ENCODE results near the gene PROCR. TPM values are rescaled to one million over a fixed set of nuclear protein-coding genes. Genes with fewer than 3 reads are reported as not detected.
"Not testable (repeated sequence)": the region's sequence is repeated elsewhere in the genome, so short reads cannot be mapped to it uniquely, and the experiment has no call there.

The PROCR gene
- total RNA-seq, 4 donors from 2014 or later = 5.6 to 19.4 (median 7.3) TPM

DNA sequence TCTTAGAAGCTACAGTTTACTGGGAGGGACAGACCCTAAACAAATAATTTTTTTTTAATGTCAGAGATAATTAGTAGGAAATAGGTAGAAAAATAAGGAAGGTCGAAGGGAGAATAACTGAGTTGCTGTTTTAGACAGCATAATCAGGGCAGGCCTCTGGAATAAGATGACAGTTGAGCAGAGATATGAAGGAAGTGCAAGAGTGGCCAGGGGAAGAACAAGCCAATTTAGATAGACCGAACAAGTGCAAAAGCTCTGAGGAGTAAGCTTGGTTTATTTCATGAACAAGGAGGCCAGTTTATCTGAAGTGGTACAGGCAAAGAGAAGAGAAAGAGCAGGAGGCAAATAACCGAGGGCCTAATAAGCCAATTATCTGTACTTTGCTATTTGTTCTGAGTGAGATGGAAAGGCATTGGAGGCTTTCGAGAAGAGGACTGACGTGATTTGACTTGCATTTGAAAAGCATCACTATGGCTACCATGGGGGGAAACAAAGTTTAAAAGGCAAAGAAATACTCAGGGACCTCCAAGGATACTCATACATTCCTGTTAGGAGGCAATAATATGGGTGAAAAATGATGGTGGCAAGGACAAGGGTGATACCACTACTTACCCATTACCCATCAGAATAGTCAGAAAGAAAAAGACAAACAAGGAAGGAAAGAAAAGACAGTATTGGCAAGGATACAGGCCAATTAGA, 19.7 kb downstream of the PROCR start:
- Histone ChIP-seq H3K4me3 (no peak overlapping the region), H3K27ac (no peak overlapping the region), H3K36me3 (no peaks in the 10 kb centered on the region), H3K4me1 (no peaks in the 10 kb centered on the region), H3K27me3 (no peaks in the 10 kb centered on the region), H3K9me3 (peaks cover 0 to 3% (median 0%) of the 10 kb centered on the region in 3 donors)
- TF ChIP-seq, protein P1, sequence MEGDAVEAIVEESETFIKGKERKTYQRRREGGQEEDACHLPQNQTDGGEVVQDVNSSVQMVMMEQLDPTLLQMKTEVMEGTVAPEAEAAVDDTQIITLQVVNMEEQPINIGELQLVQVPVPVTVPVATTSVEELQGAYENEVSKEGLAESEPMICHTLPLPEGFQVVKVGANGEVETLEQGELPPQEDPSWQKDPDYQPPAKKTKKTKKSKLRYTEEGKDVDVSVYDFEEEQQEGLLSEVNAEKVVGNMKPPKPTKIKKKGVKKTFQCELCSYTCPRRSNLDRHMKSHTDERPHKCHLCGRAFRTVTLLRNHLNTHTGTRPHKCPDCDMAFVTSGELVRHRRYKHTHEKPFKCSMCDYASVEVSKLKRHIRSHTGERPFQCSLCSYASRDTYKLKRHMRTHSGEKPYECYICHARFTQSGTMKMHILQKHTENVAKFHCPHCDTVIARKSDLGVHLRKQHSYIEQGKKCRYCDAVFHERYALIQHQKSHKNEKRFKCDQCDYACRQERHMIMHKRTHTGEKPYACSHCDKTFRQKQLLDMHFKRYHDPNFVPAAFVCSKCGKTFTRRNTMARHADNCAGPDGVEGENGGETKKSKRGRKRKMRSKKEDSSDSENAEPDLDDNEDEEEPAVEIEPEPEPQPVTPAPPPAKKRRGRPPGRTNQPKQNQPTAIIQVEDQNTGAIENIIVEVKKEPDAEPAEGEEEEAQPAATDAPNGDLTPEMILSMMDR (IDR thresholded peaks at IDR 0.05 in 4 of 5, conservative IDR thresholded peaks at IDR 0.05 in 1 of 5) = no peak
- TF ChIP-seq POLR2A (IDR thresholded peaks at IDR 0.05) = no peak
- no peak for ATAC-seq
- in situ Hi-C loops (cut with MboI; ENCODE audit: low sequenced_read_pairs in 4 of 4) = no loop called here
- no peak for DNase-seq
- intact Hi-C loops (cut with DNase I; ENCODE audit: low total_unique reads) = no loop called here

DNA sequence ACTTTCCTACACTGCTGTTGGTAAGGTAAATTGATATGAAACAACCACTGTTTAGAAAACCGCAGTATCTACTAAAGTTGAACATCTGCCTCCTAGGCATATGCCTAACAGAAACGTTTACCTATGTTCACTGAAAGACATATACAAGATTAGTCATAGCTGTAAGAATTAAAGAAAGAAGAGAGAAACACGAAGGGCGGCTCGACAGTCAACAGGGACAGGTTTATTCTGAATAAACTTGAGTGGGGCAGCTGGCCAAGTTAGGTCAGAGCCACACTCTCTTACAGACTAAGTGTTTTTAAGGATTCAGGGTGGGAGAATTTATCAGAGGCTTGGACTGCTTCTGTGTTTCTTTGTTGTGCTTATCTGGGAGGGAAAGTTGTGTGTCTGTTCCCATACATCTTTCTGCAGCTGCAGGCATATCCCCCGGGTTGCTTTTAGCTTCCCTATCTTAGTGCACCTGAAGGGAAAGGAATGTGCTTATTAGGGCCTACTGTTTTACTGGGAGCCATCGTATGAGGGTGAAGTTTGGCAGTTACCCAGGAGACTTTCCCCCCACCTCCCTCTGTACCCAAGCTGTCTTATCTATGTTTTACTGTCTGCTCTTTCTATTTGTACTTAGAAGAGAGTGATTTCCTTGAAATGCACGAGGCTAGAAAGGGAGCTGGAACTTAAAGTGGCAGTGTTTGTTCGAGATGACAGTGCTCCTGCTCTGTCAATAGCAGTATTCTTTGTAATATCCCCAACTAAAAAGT, 20.4 kb downstream of the PROCR start:
- Histone ChIP-seq H3K27ac (no peak overlapping the region), H3K9me3 (peaks cover 0 to 5% (median 0%) of the 10 kb centered on the region in 3 donors), H3K4me3 (no peak overlapping the region), H3K36me3 (no peaks in the 10 kb centered on the region), H3K27me3 (no peaks in the 10 kb centered on the region), H3K4me1 (no peaks in the 10 kb centered on the region)
- no peak for DNase-seq
- in situ Hi-C loops (cut with MboI; ENCODE audit: low sequenced_read_pairs in 4 of 4) = no loop called here
- intact Hi-C loops (cut with DNase I; ENCODE audit: low total_unique reads) = no loop called here
- TF ChIP-seq, protein P1 (IDR thresholded peaks at IDR 0.05 in 4 of 5, conservative IDR thresholded peaks at IDR 0.05 in 1 of 5) = no peak
- TF ChIP-seq POLR2A (IDR thresholded peaks at IDR 0.05) = no peak
- no peak for ATAC-seq

DNA sequence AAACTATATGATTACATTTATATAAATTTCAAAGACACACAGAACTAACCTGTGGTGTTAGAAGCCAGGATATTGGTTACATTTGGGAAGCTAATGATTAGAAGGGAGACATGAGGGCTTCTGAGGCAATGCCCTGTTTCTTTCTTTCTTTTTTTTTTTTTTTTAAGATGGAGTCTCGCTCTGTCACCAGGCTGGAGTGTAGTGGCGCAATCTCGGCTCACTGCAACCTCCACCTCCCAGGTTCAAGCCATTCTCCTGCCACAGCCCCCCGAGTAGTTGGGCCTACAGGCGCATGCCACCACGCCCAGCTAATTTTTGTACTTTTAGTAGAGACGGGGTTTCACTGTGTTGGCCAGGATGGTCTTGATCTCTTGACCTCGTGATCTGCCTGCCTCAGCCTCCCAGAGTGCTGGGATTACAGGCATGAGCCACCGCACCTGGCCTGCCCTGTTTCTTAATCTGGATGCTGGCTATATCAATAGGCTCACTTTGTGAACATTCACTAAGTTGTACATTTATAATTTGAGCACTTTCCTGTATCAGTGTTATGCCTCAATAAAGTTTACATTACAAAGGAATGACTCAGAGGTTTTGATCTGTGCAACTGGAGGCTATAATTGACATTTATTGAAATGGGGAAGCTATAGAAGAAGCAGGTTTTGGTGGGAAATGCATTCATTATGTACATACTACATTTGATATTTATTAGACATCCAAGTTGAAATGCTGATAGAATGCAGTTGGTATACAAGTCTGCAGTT, 21.3 kb downstream of the PROCR start:
- intact Hi-C loops (cut with DNase I; ENCODE audit: low total_unique reads); H3K4me1 ChIP-seq; DNase-seq; H3K4me3 ChIP-seq; ATAC-seq; H3K27ac ChIP-seq; in situ Hi-C loops (cut with MboI; ENCODE audit: low sequenced_read_pairs in 4 of 4); H3K36me3 ChIP-seq; H3K9me3 ChIP-seq; H3K27me3 ChIP-seq: not testable (repeated sequence)

DNA sequence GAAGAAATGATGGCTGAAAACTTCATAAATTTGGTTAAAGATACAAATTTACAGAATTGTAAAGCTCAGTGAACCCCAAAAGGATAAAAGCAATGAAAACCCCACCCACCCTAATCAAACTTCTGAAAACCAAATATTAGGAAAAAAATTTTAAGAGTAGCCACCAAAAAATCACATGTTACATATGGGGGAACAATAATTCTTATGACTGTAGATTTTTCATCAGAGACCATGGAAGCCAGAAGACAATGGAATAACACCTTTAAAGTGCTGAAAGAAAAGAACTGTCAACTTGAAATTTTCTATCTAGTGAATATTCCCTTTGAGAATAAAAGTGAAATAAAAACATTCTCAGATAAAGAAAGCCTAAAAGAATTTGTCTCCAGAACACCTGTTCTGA, 24.4 kb downstream of the PROCR start:
- in situ Hi-C loops (cut with MboI; ENCODE audit: low sequenced_read_pairs in 4 of 4) = no loop called here
- TF ChIP-seq, protein P1 (IDR thresholded peaks at IDR 0.05 in 4 of 5, conservative IDR thresholded peaks at IDR 0.05 in 1 of 5) = no peak
- TF ChIP-seq POLR2A (IDR thresholded peaks at IDR 0.05) = no peak
- no peak overlapping the region for H3K4me3 ChIP-seq
- no peak overlapping the region for H3K27ac ChIP-seq
- no peaks in the 10 kb centered on the region for H3K4me1 ChIP-seq
- no peak for DNase-seq
- intact Hi-C loops (cut with DNase I; ENCODE audit: low total_unique reads) = no loop called here
- peaks cover 0 to 5% (median 0%) of the 10 kb centered on the region in 3 donors for H3K9me3 ChIP-seq
- no peak for ATAC-seq
- H3K36me3 ChIP-seq = no peaks in the 10 kb centered on the region
- no peaks in the 10 kb centered on the region for H3K27me3 ChIP-seq

DNA sequence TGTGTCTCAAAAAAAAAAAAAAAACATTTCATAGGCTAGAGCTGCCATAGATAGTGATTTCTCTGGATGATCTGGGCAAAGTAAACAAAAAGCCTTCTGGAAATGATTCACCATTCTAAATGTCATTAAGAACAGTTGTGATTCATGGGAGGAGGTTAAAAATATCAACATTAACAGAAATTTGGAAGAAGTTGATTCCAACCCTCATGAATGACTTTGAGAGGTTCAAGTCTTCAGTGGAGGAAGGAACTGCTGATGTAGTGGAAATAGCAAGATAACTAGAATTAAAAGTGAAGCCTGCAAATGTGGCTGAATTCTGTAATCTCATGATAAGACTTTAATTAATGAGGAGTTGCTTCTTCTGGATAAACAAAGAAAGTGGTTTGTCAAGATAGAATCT, 27.9 kb downstream of the PROCR start:
- Histone ChIP-seq H3K4me1 (no peaks in the 10 kb centered on the region), H3K27ac (no peak overlapping the region), H3K9me3 (peaks cover 0 to 5% (median 0%) of the 10 kb centered on the region in 3 donors), H3K27me3 (no peaks in the 10 kb centered on the region), H3K4me3 (no peak overlapping the region), H3K36me3 (no peaks in the 10 kb centered on the region)
- no peak for ATAC-seq
- in situ Hi-C loops (cut with MboI; ENCODE audit: low sequenced_read_pairs in 4 of 4) = loop anchor here in 3 of 4 donors (10.0 to 25.0 kb wide), 3 partner anchors 55 to 362 kb away; partner anchors contain the start of genes EDEM2 (in 1 of the 3), NCOA6 (in 1 of the 3) and TRPC4AP (in 1 of the 3)
- TF ChIP-seq, protein P1 (IDR thresholded peaks at IDR 0.05 in 4 of 5, conservative IDR thresholded peaks at IDR 0.05 in 1 of 5) = no peak
- TF ChIP-seq POLR2A (IDR thresholded peaks at IDR 0.05) = no peak
- intact Hi-C loops (cut with DNase I; ENCODE audit: low total_unique reads) = no loop called here
- no peak for DNase-seq

Data from gastrocnemius medialis (tissue), 4 donors.